ENCODE results near the gene ADCY5.

The ADCY5 gene

DNA sequence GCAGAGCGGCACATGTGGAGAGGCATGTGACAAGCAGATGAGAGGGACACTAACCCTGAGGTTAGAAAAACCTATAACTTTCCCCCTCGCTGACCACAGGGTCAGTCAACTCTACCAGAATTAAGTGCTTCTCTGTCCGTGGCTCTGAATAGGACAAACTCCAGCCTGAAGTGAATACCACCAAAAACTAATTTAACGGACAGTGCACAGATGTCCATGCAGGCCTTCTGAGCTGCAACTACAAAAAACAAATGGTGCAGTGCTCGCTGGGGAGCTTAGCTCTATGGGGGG, 59.3 kb downstream of the ADCY5 start:
- TF ChIP-seq, protein P1, sequence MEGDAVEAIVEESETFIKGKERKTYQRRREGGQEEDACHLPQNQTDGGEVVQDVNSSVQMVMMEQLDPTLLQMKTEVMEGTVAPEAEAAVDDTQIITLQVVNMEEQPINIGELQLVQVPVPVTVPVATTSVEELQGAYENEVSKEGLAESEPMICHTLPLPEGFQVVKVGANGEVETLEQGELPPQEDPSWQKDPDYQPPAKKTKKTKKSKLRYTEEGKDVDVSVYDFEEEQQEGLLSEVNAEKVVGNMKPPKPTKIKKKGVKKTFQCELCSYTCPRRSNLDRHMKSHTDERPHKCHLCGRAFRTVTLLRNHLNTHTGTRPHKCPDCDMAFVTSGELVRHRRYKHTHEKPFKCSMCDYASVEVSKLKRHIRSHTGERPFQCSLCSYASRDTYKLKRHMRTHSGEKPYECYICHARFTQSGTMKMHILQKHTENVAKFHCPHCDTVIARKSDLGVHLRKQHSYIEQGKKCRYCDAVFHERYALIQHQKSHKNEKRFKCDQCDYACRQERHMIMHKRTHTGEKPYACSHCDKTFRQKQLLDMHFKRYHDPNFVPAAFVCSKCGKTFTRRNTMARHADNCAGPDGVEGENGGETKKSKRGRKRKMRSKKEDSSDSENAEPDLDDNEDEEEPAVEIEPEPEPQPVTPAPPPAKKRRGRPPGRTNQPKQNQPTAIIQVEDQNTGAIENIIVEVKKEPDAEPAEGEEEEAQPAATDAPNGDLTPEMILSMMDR (IDR thresholded peaks at IDR 0.05; ENCODE audit: insufficient read depth, low read depth, low read length, missing control alignments) = no peak
- H3K4me3 ChIP-seq (ENCODE audit: low read length) = no peak overlapping the region
- DNase-seq (ENCODE audit: low read depth) = no peak

DNA sequence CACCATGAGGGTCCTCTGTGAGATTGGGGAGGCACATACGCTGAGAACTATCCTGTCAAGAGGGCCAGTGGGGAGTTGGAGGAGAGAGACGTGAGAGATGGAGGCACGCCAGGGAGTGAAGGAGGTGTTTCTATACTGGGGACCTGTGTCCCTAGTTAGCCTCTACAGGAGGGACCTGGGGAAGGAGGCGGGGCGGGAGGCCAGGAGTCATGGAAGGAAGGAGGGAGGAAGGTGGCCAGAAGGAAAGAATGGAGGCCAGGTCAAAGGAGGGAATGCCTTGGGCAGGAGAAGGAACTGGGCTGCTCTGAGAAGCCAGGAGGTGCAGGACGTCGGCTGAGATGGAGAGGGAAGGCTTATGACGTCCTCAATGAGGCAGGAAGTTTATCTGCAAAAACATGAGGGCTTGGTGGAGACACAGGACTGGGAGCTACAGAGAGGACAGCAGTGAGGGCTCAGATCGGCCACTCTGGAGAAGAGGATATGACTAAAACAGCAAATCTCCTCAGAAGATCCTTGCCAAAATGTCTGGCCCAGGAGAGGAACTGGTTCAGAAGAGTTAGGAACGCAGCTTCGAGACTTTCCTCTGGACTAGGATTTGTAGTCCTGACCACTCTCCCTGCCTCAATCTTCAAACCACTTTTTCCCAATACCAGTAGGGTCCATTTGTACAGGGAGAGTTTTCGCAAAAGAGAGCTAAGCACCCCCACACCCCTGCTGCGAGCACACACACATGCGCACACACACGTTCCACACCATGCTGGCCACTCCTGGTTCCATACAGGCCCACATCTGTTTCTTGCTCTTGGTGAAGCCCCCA, 59.9 kb downstream of the ADCY5 start:
- DNase-seq (ENCODE audit: low read depth) = no peak
- TF ChIP-seq, protein P1 (IDR thresholded peaks at IDR 0.05; ENCODE audit: insufficient read depth, low read depth, low read length, missing control alignments) = no peak
- no peak overlapping the region for H3K4me3 ChIP-seq (ENCODE audit: low read length)

DNA sequence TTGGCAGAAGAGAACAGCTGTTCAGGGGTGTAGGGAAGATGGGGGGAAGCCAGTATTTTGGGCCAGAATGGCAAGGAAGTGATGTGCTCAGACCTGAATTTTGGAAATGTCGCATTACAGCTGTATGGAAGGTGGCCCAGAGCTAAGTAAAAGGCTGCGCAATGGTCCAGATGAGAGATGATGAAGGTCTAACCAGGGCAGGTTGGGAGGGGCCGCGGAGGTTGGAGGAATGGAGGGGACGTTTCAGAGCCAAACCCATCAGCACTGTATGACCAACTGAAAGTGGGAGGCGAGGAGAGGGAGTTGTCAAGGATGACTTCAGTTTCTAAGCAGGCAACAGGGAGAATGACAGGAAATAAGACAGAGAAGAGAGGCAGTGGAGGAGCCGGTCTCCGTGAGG, 60.8 kb downstream of the ADCY5 start:
- no peak overlapping the region for H3K4me3 ChIP-seq (ENCODE audit: low read length)
- TF ChIP-seq, protein P1 (IDR thresholded peaks at IDR 0.05; ENCODE audit: insufficient read depth, low read depth, low read length, missing control alignments) = no peak
- no peak for DNase-seq (ENCODE audit: low read depth)

DNA sequence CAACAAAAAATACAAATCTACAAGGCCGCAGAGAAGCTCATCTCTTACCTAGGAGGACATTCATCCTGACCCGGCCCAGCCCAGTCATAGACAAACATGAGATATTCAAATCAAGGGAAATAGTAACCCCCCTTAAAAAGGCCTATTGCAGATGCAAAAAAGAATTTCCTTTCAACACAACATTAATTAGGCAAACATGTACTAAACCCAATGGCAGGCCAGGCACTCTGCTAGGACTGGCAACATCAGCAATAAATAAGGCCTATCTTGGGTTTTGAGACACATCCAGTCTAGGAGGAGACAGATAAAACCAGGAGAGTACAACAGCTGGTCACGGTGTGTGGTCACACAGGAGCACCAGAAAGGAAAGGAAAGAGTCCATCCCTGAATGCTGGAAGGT, 61.4 kb downstream of the ADCY5 start:
- no peak overlapping the region for H3K4me3 ChIP-seq (ENCODE audit: low read length)
- TF ChIP-seq, protein P1 (IDR thresholded peaks at IDR 0.05; ENCODE audit: insufficient read depth, low read depth, low read length, missing control alignments) = no peak
- DNase-seq (ENCODE audit: low read depth) = no peak

DNA sequence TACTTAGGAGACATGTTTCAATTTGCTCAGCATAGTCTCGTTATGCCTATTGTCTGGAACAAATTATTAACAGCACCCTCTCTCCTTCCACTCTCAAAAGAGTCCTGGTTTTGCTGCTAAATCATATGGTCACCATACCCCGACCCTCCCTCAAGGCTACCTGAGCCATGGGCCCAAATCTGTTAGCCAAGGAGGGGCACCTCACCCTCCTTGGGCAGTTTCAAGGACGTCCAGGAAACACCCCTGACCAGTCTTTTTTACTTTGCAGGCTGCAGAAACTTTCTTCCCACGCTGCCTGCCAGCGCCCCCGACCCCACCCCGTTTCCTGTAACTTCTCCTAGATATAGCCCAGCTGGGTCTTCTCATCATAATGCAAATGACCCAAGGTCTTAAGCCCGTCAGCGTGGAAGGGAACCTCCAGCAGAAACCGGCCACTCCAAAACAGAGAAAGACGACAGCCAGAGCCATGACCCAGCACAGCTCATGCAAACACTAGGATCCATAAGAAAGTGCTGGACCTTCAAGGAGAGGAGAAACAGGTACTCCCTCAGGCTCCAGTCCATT, 62.3 kb downstream of the ADCY5 start:
- DNase-seq (ENCODE audit: low read depth) = no peak
- H3K4me3 ChIP-seq (ENCODE audit: low read length) = no peak overlapping the region
- TF ChIP-seq, protein P1 (IDR thresholded peaks at IDR 0.05; ENCODE audit: insufficient read depth, low read depth, low read length, missing control alignments) = no peak

DNA sequence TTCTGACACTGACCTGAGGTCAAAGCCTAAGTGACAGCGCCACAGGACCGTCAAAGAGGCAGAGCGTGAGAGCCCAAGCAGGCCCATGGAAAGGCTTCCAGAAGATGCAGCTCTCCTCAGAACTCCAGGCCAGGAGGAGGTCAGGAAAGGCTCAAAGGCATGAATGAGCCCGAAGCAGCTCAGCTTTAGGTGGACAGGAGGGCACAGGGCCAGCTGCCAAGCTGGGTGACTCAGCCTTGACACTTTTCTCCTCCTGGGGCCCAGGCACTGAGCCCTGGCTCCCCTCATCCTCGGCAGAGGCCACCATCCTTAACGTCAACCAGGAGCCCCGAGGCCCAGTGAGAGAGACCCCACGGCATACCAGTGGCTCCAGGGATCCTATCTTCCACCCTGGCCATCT, 62.9 kb downstream of the ADCY5 start:
- TF ChIP-seq, protein P1 (IDR thresholded peaks at IDR 0.05; ENCODE audit: insufficient read depth, low read depth, low read length, missing control alignments) = no peak
- no peak overlapping the region for H3K4me3 ChIP-seq (ENCODE audit: low read length)
- DNase-seq (ENCODE audit: low read depth) = no peak

DNA sequence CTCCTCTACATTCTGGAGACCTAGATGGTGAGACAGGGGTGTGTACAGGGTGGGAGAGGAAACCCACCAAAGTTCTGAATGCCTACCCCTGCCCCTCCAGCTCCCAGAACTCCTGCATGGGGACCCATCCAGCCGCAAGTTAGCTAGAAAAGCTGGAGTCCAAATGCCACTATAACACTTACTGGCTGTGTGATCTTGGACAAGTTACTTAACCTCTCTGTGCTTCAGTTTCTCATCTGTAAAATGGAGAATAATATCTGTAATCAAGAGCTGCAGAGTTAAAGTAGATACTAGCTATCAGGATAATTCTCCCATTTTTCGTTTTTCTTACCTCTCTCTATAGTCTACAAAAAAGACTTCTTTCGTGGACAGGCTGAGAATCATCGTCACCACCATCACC, 63.4 kb downstream of the ADCY5 start:
- TF ChIP-seq, protein P1 (IDR thresholded peaks at IDR 0.05; ENCODE audit: insufficient read depth, low read depth, low read length, missing control alignments) = no peak

More for the DNA sequence above, 63.4 kb downstream of the ADCY5 start:
- H3K4me3 ChIP-seq (ENCODE audit: low read length) = no peak overlapping the region
- no peak for DNase-seq (ENCODE audit: low read depth)
